Left forelimb (tissue), 1 donor: ENCODE measurements around the gene PNPLA7.

ENCODE experiments used
- DNase-seq: peaks from one replicate; pipeline ENCODE4 v3.0.0-alpha.2; 2018; ENCODE audit warnings: low spot score

The PNPLA7 gene

GRCh38 chr9:137494104-137494544 lies 56.1 kb downstream of the PNPLA7 start:
- no peak for DNase-seq

GRCh38 chr9:137493364-137494103 lies 56.7 kb downstream of the PNPLA7 start:
- DNase-seq, result no peak

GRCh38 chr9:137492464-137493363 lies 57.5 kb downstream of the PNPLA7 start:
- no peak for DNase-seq

DNA sequence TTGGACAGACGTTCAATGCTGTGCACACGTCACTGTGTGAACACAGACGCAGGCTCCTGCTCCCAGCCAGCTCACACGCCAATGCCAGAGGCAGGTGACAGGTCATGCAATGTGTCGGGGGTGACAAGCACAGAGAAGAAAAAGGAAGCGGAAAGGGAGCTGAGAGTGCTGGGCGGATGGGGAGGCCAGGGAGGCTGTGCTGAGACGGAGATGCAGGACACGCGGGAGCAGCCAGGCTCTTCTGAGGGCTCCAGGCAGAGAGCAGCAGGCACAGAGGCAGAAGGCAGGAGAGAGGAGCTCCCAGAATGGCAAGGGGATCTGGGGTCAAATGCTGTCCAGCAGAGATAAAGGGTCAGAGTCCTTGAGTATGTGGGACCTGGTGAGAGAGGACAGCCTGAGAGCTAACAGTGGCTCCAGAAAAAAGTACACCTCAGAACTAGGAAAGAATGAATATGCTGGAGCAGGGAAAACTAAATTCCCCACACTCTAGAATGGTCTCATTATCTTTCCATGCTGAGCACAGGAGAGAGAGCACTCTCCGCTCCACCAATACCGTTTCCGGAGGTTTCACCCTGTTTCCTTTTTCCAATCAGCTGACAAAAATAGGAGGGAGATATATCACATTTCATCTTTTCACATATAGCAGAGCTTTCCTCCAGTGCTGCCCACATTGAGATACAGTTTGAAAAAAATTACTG lies 58.3 kb downstream of the PNPLA7 start:
- no peak for DNase-seq

DNA sequence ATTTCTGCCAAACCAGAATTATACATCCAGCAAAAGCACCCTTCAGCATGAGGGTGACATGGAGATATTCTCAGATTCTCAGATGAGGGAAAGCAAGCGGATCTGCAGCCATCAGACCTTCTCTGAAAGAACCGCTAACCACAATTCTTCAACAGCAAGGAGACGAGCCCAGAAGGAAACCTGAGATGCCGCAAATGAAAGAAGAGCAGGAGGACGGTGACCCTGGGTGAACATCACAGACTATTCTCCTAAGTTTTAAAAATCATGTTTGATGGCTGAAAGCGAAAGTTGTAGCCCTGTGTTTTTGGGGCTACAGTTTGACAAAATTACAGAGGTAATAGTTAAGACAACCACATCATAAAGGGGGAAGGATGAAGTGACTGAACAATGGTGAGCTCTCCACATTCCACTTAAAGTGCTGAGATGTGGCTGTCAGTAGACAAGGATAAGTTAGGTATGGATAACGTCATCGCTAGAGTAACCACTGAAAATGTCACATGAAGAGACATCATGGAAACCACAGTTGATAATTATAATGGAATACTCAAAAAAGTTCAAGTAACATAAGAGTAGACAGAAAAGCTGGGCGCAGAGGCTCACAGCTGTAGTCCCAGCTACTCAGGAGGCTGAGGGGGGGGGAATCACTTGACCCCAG lies 59.5 kb downstream of the PNPLA7 start:
- no peak for DNase-seq

DNA sequence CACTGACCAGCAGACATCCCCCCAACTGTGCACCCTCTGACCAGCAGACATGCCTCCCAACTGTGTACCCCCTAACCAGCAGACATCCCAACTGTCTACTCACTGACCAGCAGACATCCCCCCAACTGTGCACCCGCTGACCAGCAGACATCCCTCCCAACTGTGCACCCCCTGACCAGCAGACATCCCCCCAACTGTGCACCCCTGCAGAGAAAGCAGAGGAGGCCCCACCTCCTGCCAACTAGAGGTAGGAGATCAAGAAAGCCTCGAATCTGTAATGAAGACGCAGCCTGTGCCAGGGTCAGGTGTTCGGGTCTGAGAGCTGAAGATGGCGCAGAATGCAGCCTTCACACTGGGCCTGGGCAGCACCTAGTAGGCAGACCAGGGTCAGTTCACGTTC lies 61.3 kb downstream of the PNPLA7 start:
- no peak for DNase-seq

GRCh38 chr9:137488327-137488653 lies 61.9 kb downstream of the PNPLA7 start:
- no peak for DNase-seq

DNA sequence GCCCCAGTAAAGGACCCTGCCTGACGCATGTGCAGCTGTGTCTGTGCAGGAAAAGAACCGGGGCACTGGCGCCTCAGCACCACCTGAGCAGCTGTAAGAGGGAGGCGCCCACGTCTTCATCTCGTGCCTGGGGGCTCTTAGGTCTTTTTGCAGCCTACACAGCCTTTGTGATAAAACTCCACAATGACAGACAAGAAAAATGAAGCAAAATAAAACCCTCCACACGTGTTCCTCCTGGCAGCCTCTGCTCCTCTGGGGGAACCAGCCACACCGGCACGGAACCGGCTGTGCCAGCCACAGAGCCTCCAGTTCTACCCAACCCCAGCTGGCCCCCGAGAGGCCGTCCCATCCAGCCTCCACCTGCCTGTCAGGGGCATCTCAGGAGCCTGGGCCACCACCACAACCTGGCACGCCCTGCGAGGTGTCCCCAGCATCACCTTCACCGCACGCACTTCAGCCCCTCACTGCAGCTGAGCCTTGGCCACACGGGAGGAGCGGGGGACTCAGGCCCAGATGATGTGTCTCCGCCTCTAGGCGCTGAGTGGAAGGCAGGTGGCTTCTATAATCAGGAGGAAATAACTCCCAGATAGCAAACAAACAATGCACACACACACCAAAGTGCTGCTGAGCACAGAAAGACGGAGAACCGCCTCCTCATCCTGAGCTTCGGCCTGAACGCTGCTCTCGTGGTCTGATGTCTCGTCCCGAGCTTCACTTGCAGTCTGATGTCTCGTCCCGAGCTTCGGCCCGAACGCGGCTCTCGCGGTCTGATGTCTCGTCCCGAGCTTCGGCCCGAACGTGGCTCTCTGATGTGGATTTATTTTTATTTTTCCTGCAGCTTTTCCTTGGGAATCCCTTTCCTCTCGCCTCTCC lies 62.5 kb downstream of the PNPLA7 start:
- no peak for DNase-seq

- no peak for DNase-seq
Observed at GRCh38 chr9:137486545-137487453, 63.4 kb downstream of the PNPLA7 start.

GRCh38 chr9:137486141-137486490 lies 64.1 kb downstream of the PNPLA7 start:
- DNase-seq, result no peak

DNA sequence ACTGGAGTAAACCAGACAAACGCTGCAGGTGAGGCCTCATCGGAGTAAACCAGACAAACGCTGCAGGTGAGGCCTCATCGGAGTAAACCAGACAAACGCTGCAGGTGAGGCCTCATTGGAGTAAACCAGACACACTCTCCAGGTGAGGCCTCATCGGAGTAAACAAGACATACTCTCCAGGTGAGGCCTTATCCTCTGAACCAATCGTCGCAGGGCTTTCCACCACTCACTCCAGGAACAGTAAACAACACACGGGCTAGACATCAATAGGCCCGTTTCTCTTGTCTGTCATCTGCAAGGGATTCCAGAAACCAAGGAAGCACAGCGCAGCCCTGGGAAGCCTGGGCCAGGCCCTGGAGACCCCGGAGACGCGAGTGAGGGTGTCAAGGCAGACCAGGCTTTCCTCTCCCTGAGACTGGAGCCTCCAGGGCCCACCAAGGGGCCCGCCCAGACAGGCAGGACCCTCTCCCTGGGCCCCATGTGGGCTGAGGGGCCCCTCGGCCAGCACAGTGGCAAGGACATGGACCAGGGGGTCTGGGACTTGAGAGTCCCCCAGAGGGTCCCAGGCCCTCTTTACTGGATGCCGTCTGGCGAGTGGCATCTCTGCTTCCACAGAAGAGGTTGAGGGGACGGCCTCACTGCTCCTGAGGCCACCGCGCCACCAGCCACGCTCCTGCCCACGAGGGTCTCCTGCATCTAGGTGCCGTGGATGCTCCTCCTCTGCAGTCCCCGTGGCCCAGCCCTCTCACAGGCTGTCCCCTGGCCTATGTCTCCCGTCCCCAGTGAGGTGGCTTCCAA lies 64.7 kb downstream of the PNPLA7 start:
- no peak for DNase-seq

DNA sequence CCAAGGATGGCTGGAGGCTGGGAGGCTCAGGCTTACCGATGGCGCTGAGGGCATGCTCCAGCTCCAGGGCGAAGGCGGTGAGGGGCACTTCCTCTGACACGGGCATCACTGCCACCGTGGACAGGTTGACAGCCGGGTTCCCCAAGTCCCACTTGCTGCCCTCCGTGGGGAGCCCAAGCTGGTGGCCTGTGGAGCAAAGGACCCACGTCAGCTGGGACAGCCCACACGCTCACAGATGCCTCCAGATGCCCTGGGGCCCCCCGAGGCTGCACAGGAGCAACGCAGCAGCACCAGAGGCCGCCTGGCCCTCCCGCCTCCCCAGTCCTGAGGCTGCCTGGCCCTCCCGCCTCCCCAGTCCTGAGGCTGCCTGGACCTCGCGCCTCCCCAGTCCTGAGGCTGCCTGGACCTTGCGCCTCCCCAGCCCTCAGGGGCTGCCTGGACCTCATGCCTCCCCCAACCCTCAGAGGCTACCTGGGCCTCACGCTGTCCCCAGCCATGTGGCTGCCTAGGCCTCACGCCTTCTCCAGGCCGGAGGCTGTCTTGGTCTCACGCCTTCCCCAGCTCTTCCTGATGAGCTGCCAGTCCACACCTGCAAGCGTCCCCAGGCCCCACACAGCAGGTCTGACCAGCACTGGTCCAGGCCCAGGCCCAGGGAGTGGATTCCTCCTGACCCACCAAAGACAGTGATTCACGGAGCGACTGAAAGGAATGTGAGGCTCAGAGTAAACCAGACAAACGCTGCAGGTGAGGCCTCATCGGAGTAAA lies 65.5 kb downstream of the PNPLA7 start:
- no peak for DNase-seq

DNA sequence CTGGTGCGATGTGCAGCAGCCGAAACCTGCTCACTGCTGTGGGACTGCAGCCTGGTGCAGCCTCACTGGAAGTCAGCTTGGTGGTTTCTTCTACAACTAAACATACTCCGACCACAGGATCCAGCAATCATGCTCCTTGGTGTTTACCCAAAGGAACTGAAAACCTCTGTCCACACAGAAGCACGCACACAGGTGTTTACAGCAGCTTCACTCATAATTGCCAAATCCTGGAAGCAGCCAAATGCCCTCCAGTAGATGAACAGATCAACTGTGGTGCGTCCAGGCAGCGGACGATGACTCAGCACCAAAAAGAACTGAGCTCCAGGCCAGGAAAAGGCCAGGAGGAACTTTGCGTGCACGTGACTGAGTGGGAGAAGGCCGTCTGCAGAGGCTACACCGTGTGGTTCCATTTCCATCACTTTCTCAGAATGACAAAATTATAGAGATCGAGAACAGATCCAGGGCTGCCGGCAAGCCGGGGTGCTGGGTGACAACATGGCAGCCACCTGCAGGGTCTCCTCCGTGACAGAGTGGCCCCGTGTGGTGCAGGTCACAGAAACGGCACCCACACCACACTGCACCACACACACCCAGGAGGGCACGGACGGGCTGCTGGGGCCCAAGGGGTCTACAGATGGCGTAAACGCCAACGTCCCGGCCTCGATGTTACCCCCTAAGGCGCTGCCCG lies 68.0 kb downstream of the PNPLA7 start:
- DNase-seq, result no peak

DNA sequence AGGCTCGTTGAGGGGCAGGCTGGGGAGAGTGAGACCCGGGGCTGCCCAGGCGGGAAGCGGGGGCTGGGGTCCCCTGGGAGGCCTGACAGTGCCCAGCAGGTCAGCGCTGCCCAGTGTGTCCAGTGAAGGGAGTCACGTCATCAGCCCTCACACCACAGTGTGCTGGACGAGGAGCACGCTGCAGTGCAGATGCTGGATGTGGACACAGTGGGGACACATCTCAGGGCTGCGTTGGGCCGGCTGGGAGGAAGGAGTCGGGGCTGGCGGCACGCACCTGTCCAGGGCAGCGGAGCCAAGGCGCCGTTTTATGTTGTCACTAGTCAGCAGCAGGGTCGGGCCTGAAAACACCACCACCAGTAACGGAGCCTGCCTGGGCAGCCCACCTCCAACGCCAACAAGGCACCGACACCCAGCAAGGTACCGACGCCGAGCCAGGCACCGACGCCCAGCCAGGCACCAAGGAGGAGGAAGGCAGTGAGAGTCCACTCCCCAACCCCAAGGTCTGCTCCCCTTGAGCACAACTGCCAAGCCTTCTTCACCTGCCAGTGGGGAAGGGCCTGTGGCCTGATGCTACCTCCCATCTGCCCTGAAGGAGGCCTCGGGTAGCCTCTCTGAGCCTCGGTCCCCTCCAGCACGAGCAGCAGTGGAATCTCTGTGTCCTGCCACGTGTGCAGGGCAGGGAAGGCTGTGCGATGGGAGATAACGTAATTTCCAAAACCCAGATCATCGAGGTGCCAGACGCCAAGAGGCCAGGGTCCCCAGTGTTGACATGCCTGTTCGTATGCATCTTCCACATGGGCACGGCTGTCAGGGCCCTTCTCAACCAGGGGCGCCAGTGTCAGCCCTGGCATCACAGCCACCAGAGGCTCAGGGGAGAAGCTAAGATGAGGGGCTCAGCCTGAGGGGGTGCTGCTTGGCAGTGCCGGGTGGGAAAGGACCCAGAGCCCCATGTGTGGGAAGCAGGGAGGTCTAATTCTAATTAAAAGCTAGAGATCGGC lies 69.2 kb downstream of the PNPLA7 start:
- no peak for DNase-seq

DNA sequence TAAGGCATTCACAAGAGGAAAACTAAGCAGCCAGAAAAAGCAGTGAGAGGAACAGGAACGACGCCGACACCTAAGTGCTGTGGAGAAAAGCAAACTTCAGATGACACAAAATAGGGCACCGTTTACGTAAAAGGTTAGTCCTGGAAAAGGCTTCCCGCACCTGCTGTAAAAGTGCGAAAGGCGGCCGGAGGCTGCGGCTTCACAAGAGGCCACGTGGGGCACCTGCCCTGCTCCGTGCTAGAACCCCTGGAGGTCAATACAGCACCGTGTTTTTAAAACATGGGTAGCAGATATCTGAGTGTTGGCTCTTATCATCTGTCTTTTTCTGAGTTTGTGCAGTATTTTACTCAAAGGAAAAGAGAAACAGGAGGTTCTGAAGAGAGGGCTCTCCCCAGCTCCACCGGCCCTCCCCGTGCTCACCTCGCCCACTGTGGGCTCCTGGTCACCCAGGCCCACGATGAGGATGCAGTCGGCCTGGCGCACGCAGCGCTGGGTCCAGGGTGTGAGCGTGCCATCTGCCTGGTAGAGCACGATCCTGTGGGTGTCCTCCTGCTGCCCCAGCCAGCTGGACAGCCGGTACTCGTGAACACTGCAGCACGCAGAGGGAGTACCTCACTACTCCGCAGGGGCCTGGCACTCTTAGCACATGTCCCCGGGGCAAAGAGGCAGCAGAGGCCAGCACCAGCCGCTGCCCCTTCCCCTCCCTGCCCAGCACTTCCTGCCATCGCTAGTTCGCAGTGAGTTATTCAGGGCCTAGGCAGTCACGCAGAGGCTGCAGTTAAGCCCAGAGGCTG lies 70.1 kb downstream of the PNPLA7 start:
- DNase-seq, result no peak
